PC-9 (cell line): Measurements from ENCODE around the gene SMAD9. TPM values are rescaled to one million over a fixed set of nuclear protein-coding genes. Genes with fewer than 3 reads are reported as not detected.

Experiments used
- BruUV-seq: library from RNA; stranded (reverse); fragments of 400-500 nt; replicated peaks from 2 replicates; lab custom pipeline; 2021; lab: Mats Ljungman, UMichigan
- CTCF ChIA-PET: fragments of 300-600 bp; sonication (Branson Sonifier 250); formaldehyde crosslinking; loops from one replicate; lab custom pipeline; 2022; ENCODE audit warnings: antibody characterized with exemption; lab: Charles Lee
- POLR2A ChIA-PET: fragments of 300-600 bp; sonication (Branson Sonifier 250); formaldehyde crosslinking; loops from one replicate; lab custom pipeline; 2022; ENCODE audit warnings: antibody characterized with exemption; ENCODE audit not compliant: unreplicated experiment; lab: Charles Lee
- DNase-seq, 2 experiments: peaks; one replicate each; pipeline versions ENCODE4 v3.0.0 to v3.0.0-alpha.2; 2015 to 2022; ENCODE audit warnings: mixed read lengths in 1 of 2
- H2AFZ ChIP-seq: fragments of 200-600 bp; sonication (generic); 2 replicates; pipeline ENCODE4 v1.8.1; 2017; ENCODE audit warnings: antibody characterized with exemption
- H3F3A ChIP-seq: fragments of 200-600 bp; sonication (generic); 2 replicates; pipeline ENCODE4 v1.8.1; 2017; ENCODE audit warnings: antibody characterized with exemption, mild to moderate bottlenecking, low read depth; ENCODE audit not compliant: insufficient read depth
- H3K27ac ChIP-seq: fragments of 200-600 bp; sonication (generic); 2 replicates; pipeline ENCODE4 v1.6.1; 2016; ENCODE audit warnings: mixed run types
- H3K27me3 ChIP-seq: fragments of 200-600 bp; sonication (generic); 2 replicates; pipeline ENCODE4 v1.6.1; 2016; ENCODE audit warnings: low read depth, mixed run types; ENCODE audit not compliant: insufficient read depth
- H3K36me3 ChIP-seq: fragments of 200-600 bp; sonication (generic); 2 replicates; pipeline ENCODE4 v1.6.1; 2016; ENCODE audit warnings: low read depth, mixed run types
- H3K4me1 ChIP-seq: fragments of 200-600 bp; sonication (generic); replicated peaks from 2 replicates; pipeline ENCODE4 v1.6.1; 2016; ENCODE audit warnings: mixed run types; ENCODE audit not compliant: insufficient read depth
- H3K4me2 ChIP-seq: fragments of 200-600 bp; sonication (generic); 2 replicates; pipeline ENCODE4 v1.6.1; 2017; ENCODE audit warnings: mixed run types
- H3K4me3 ChIP-seq: fragments of 200-600 bp; sonication (generic); 2 replicates; pipeline ENCODE4 v1.6.1; 2016; ENCODE audit warnings: mixed run types
- H3K79me2 ChIP-seq: fragments of 200-600 bp; sonication (generic); 2 replicates; pipeline ENCODE4 v1.6.1; 2017; ENCODE audit warnings: low read depth, mixed run types
- H3K9me2 ChIP-seq: fragments of 200-600 bp; sonication (generic); 2 replicates; pipeline ENCODE4 v1.8.1; 2017; ENCODE audit warnings: mild to moderate bottlenecking; ENCODE audit not compliant: insufficient read depth
- H3K9me3 ChIP-seq: fragments of 200-600 bp; sonication (generic); 2 replicates; pipeline ENCODE4 v1.8.1; 2016; ENCODE audit warnings: low read depth; ENCODE audit not compliant: insufficient read depth
- H4K20me1 ChIP-seq: fragments of 200-600 bp; sonication (generic); 2 replicates; pipeline ENCODE4 v1.8.1; 2017; ENCODE audit not compliant: insufficient read depth
- EZH2 ChIP-seq: fragments of 200-600 bp; sonication (generic); IDR thresholded peaks from 2 replicates; pipeline ENCODE4 v1.8.0; 2017; ENCODE audit warnings: antibody characterized with exemption, low read depth
- intact Hi-C: fragments of 100-400 bp; cut with micrococcal nuclease; formaldehyde crosslinking; loops from one replicate; pipeline ENCODE4 v1.10.0; 2022; ENCODE audit not compliant: unreplicated experiment
- total RNA-seq: library from RNA; stranded (reverse); gene quantifications from 2 replicates; pipeline ENCODE4 v1.2.3, GENCODE V29; 2021
- TF ChIP-seq, protein P1 (sequence below): fragments of 200-600 bp; sonication (generic); conservative IDR thresholded peaks from 2 replicates; pipeline ENCODE4 v1.6.1; 2017; ENCODE audit warnings: mixed run types, antibody characterized with exemption, mild to moderate bottlenecking, moderate library complexity

SMAD9 gene
- total RNA-seq, 1 experiment from 2014 or later, result 0.94 TPM

DNA sequence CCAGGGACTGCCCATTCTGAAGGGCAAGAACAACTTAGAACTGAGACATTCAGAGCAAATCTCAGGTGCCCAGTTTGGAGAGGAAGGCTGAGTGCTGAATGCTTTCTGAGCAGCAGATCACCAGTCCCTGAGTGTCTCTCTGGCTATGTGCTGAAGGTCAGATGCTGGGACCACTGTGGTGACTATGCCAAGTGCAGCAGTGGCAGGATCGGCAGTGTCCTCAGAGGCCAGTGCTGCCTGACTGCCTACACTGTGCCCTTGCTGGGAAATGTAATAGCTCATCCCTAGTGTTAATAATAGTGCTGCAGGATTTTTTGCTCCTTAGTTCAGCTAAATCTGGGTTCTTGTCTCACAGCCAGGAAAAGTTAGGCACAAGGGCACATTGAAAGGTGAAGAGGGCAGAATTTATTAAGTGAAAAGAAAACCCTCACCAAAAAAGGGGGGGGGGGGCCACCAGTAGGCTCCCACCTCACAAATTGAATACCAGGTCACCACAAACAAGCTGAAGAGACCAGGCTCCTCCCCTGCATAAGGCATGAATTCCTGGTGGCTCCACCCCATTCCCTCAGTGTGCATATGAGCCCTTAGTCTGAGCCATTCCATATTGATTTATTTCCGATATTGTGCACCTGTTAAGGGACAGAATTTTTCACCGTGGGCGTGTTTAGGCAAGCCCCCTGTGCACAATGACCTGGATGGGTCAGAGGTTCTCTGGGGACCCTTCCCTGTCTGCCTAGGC is 82.5 kb downstream of the SMAD9 start:
- Histone ChIP-seq H3F3A (no peaks in the 10 kb centered on the region), H4K20me1 (no peaks in the 10 kb centered on the region), H3K4me3 (no peak overlapping the region), H3K36me3 (no peaks in the 10 kb centered on the region), H3K27me3 (no peaks in the 10 kb centered on the region), H3K79me2 (no peaks in the 10 kb centered on the region), H2AFZ (no peak overlapping the region), H3K9me2 (no peaks in the 10 kb centered on the region), H3K27ac (no peak overlapping the region), H3K9me3 (no peaks in the 10 kb centered on the region), H3K4me2 (no peak overlapping the region), H3K4me1 (no peaks in the 10 kb centered on the region)
- no peak for DNase-seq
- TF ChIP-seq, protein P1, sequence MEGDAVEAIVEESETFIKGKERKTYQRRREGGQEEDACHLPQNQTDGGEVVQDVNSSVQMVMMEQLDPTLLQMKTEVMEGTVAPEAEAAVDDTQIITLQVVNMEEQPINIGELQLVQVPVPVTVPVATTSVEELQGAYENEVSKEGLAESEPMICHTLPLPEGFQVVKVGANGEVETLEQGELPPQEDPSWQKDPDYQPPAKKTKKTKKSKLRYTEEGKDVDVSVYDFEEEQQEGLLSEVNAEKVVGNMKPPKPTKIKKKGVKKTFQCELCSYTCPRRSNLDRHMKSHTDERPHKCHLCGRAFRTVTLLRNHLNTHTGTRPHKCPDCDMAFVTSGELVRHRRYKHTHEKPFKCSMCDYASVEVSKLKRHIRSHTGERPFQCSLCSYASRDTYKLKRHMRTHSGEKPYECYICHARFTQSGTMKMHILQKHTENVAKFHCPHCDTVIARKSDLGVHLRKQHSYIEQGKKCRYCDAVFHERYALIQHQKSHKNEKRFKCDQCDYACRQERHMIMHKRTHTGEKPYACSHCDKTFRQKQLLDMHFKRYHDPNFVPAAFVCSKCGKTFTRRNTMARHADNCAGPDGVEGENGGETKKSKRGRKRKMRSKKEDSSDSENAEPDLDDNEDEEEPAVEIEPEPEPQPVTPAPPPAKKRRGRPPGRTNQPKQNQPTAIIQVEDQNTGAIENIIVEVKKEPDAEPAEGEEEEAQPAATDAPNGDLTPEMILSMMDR, result no peak
- no peak for TF ChIP-seq EZH2
- POLR2A ChIA-PET, result no interaction called here
- intact Hi-C loops, result no loop called here
- CTCF ChIA-PET, result interaction anchor here (0.6 kb wide), 1 partner anchor 9 kb away, joined by 5 read pairs; no protein-coding TSS in a partner anchor
- no TSS peak for BruUV-seq

DNA sequence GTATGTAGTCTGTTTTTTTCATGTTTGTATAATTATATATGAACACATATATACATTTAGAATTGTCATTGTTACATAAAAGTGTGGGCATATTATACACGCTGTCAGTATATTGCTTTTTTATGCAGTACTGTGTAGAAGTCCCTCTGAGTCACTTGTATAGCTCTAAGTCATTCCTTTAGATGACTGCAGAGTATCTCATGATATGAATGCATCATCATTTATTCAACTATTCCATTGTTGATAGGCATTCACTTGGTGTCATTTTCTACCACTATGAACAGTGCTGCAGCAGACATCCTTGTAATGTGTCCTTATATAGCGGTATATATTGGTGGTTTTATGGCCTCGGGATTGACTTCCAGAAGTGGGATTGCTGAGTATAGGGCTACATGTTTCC is 85.7 kb downstream of the SMAD9 start:
- H3K27me3 ChIP-seq, result no peaks in the 10 kb centered on the region
- TF ChIP-seq, protein P1, result no peak
- TF ChIP-seq EZH2, result no peak
- no peaks in the 10 kb centered on the region for H3K9me3 ChIP-seq
- H4K20me1 ChIP-seq, result no peaks in the 10 kb centered on the region
- intact Hi-C loops, result no loop called here
- BruUV-seq, result no TSS peak
- H2AFZ ChIP-seq, result no peak overlapping the region
- DNase-seq, result no peak
- H3K4me3 ChIP-seq, result no peak overlapping the region
- no peak overlapping the region for H3K4me2 ChIP-seq
- POLR2A ChIA-PET, result no interaction called here
- CTCF ChIA-PET, result no interaction called here
- no peaks in the 10 kb centered on the region for H3F3A ChIP-seq
- H3K9me2 ChIP-seq, result no peaks in the 10 kb centered on the region
- no peaks in the 10 kb centered on the region for H3K36me3 ChIP-seq
- H3K27ac ChIP-seq, result no peak overlapping the region
- H3K4me1 ChIP-seq, result no peaks in the 10 kb centered on the region
- no peaks in the 10 kb centered on the region for H3K79me2 ChIP-seq

DNA sequence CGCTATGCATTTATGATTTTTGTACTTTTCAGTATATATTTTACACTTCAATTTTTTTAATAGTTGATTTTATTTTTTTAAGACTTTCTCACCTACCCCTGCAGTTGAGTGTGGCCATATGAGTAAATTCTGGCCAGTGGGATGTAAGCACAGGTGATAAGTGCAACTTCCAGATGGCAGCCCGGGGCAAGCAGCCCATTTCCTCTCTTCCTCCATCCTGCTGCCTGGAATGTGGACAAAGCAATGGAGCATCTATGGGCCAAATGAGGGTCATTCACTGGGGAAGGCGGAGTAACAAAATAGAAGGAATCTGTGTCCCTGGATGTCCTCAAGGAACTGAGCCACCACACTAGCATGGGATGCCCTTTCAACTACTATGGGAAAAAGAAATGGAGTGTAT is 88.7 kb downstream of the SMAD9 start:
- TF ChIP-seq, protein P1, result no peak
- TF ChIP-seq EZH2, result no peak
- Histone ChIP-seq H3K36me3 (0 out of 2 replicates have a peak, but pooled peaks cover 3% of the 10 kb centered on the region), H3K27me3 (no peaks in the 10 kb centered on the region), H3K4me1 (no peaks in the 10 kb centered on the region), H3K4me2 (no peak overlapping the region), H3K79me2 (no peaks in the 10 kb centered on the region), H3K9me3 (no peaks in the 10 kb centered on the region), H3F3A (no peaks in the 10 kb centered on the region), H2AFZ (no peak overlapping the region), H4K20me1 (no peaks in the 10 kb centered on the region), H3K27ac (no peak overlapping the region), H3K4me3 (no peak overlapping the region), H3K9me2 (no peaks in the 10 kb centered on the region)
- ChIA-PET POLR2A (no interaction called here), CTCF (no interaction called here)
- DNase-seq, result no peak
- intact Hi-C loops, result no loop called here
- BruUV-seq, result no TSS peak
